ENCODE measurements around the gene TRAF3IP3. TPM values are rescaled to one million over a fixed set of nuclear protein-coding genes. Genes with fewer than 3 reads are reported as not detected.

The TRAF3IP3 gene
- total and polyA plus RNA-seq, 4 donors: 0.88 to 9.0 (median 2.7) TPM

DNA sequence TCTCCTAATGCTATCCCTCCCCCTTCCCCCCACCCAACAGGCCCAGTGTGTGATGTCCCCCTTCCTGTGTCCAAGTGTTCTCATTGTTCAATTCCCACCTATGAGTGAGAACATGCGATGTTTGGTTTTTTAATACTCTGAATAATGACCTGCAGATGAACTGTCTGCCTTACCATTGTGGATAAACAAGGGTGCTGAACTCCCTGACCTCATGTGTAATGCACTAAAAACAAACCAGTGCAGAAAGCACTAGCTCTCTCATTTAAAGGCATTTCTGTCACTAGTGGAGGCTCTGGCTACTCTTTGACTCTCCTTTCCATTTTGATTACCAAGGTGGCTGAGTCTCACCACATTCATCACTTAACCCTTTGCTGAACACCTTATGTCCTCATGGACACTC, 23.1 kb upstream of the TRAF3IP3 start:
- DNase-seq (no peak), ATAC-seq (ENCODE audit: low FRiP score) (no peak)
- peaks cover 2% of the 10 kb centered on the region for H3K9me3 ChIP-seq (ENCODE audit: control insufficient read depth, low read length)
- no peaks in the 10 kb centered on the region for H3K27me3 ChIP-seq (ENCODE audit: control insufficient read depth in 1 of 2, insufficient read depth in 2 of 2, low read length in 1 of 2)
- H3K36me3 ChIP-seq (ENCODE audit: control insufficient read depth in 1 of 2, insufficient read depth in 2 of 2, low read length in 1 of 2): no peaks in the 10 kb centered on the region
- 25 to 52% methylated on average over 1 of the region's 1 CpG for WGBS, 2 donors
- no peak overlapping the region for H3K4me3 ChIP-seq (ENCODE audit: low read length in 2 of 2)
- H3K27ac ChIP-seq (ENCODE audit: low read depth in 1 of 2, low read length in 2 of 2): no peak overlapping the region
- H3K4me1 ChIP-seq (ENCODE audit: control insufficient read depth in 1 of 2, insufficient read depth in 2 of 2, low read length in 2 of 2): no peaks in the 10 kb centered on the region
- intact Hi-C loops (cut with DNase I): no loop called here

DNA sequence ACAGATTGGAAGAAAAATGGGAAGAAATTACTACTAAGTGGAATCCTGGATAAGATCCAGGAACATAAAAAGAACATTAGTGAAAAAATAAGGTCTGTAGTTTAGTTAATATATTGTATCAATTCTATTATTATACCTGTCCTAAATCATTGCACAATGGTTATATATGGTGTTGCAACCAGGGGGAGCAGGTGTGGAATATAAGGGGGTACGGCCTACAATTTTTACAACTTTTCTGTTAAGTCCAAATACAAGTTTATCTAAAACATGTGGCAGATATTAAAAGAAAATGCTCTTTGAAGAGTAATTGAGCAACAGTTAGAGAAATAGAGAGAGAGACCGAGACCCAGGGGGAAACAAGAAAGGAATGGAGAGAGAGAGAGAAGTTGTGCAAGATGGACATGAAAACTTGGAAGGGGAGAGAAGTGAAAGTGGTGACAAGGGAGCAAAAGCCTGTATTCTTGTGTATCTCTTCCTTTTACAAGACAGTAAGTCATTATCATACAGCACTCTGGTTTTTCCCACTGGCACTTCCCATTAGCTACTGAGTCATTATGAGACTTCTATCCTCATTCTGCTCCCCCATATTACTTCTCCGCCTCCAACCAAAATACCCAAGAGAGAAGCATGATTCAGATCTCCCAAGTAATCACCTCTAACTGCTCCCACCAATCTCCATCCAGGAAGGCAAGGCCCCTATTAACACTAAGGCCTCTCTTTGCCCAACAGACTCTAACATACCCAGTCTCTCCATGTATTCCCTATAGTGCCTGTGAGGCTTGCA, 22.3 kb upstream of the TRAF3IP3 start:
- no peaks in the 10 kb centered on the region for H3K27me3 ChIP-seq (ENCODE audit: control insufficient read depth in 1 of 2, insufficient read depth in 2 of 2, low read length in 1 of 2)
- H3K9me3 ChIP-seq (ENCODE audit: control insufficient read depth, low read length): peaks cover 2% of the 10 kb centered on the region
- peak; percentile 60 for ATAC-seq (ENCODE audit: low FRiP score)
- no peaks in the 10 kb centered on the region for H3K36me3 ChIP-seq (ENCODE audit: control insufficient read depth in 1 of 2, insufficient read depth in 2 of 2, low read length in 1 of 2)
- no peak overlapping the region for H3K4me3 ChIP-seq (ENCODE audit: low read length in 2 of 2)
- no peaks in the 10 kb centered on the region for H3K4me1 ChIP-seq (ENCODE audit: control insufficient read depth in 1 of 2, insufficient read depth in 2 of 2, low read length in 2 of 2)
- WGBS, 2 donors: 89 to 91% methylated on average over 3 of the region's 3 CpGs
- no peak overlapping the region for H3K27ac ChIP-seq (ENCODE audit: low read depth in 1 of 2, low read length in 2 of 2)
- intact Hi-C loops (cut with DNase I): no loop called here
- DNase-seq: no peak

DNA sequence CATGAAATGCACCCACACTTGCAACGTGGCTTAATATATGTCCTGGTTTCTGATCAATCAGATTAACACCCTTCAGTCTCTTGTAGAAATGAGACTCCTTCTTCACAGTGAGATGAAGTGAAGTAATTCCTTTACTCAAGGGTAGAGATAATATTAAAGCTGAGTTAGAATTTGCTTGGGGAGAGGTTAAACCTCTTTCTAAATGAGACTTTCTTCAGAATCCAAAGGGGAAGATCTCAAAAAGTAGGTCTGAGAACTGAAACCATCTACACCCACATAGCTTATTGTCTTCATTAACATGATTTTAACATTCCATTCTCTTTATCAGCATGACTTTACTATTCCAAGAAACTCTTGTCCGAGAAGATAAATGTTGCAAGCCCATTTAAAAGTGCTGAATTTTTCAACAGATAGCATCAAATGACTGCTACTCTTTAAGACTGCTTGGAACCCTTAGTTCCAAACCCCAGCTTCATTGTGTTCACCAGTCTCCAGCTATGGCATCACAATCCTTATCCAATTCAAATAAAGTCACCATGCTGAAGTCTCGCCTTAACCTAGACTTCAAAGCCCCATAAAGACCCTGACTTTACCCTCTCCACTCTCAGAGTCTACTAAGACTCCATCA, 19.2 kb upstream of the TRAF3IP3 start:
- Histone ChIP-seq H3K36me3 (ENCODE audit: control insufficient read depth in 1 of 2, insufficient read depth in 2 of 2, low read length in 1 of 2) (no peaks in the 10 kb centered on the region), H3K4me1 (ENCODE audit: control insufficient read depth in 1 of 2, insufficient read depth in 2 of 2, low read length in 2 of 2) (no peaks in the 10 kb centered on the region), H3K9me3 (ENCODE audit: control insufficient read depth, low read length) (no peaks in the 10 kb centered on the region), H3K27me3 (ENCODE audit: control insufficient read depth in 1 of 2, insufficient read depth in 2 of 2, low read length in 1 of 2) (no peaks in the 10 kb centered on the region), H3K27ac (ENCODE audit: low read depth in 1 of 2, low read length in 2 of 2) (no peak overlapping the region), H3K4me3 (ENCODE audit: low read length in 2 of 2) (no peak overlapping the region)
- ATAC-seq (ENCODE audit: low FRiP score): no peak
- WGBS, 2 donors: 62 to 63% methylated on average over 3 of the region's 3 CpGs
- no peak for DNase-seq
- intact Hi-C loops (cut with DNase I): no loop called here

DNA sequence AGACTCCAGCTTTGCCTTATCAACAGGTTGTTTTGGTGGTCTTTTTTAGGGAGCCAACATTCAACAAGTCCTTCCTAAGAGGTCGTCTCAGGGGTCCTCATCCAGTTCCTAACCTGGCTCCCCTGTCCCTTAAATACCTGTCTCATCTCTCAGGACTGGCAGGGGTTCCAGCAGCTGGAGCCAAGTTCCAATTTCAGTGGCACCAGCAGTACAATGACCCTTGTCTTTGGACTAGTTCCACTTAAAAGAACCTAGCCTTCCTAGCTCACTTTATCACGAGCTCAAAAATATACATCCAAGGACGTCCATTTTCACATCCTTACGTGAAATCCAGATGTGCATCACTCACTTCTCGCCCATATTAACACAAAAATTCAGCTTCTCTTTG, 18.7 kb upstream of the TRAF3IP3 start:
- WGBS, 2 donors: 71 to 78% methylated on average over 5 of the region's 5 CpGs
- intact Hi-C loops (cut with DNase I): no loop called here
- Histone ChIP-seq H3K27me3 (ENCODE audit: control insufficient read depth in 1 of 2, insufficient read depth in 2 of 2, low read length in 1 of 2) (no peaks in the 10 kb centered on the region), H3K36me3 (ENCODE audit: control insufficient read depth in 1 of 2, insufficient read depth in 2 of 2, low read length in 1 of 2) (no peaks in the 10 kb centered on the region), H3K4me1 (ENCODE audit: control insufficient read depth in 1 of 2, insufficient read depth in 2 of 2, low read length in 2 of 2) (no peaks in the 10 kb centered on the region), H3K9me3 (ENCODE audit: control insufficient read depth, low read length) (no peaks in the 10 kb centered on the region), H3K4me3 (ENCODE audit: low read length in 2 of 2) (no peak overlapping the region), H3K27ac (ENCODE audit: low read depth in 1 of 2, low read length in 2 of 2) (no peak overlapping the region)
- DNase-seq: no peak
- no peak for ATAC-seq (ENCODE audit: low FRiP score)

DNA sequence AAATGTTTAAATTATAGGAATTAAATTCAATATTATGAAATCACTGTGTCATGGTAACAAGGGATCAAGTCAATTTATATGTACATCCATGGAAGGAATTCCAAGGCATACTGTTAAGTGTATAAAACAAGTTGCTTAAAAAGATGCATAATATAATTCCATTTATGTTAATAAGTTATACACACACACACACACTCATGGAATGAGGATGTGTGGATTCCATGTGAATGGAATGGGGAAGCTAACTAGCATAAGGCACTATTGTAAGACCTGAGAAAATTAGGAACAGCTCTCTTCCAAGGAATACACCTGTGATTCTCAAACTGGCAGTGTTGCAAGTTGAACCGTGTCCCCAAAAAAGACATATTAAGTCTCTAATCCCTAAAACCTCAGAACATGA, 17.6 kb upstream of the TRAF3IP3 start:
- DNase-seq (no peak), ATAC-seq (ENCODE audit: low FRiP score) (no peak)
- H3K36me3 ChIP-seq (ENCODE audit: control insufficient read depth in 1 of 2, insufficient read depth in 2 of 2, low read length in 1 of 2): no peaks in the 10 kb centered on the region
- no peak overlapping the region for H3K27ac ChIP-seq (ENCODE audit: low read depth in 1 of 2, low read length in 2 of 2)
- whole genome bisulfite sequencing, 2 donors: 90 to 93% methylated on average over 1 of the region's 1 CpG
- no peak overlapping the region for H3K4me3 ChIP-seq (ENCODE audit: low read length in 2 of 2)
- no peaks in the 10 kb centered on the region for H3K4me1 ChIP-seq (ENCODE audit: control insufficient read depth in 1 of 2, insufficient read depth in 2 of 2, low read length in 2 of 2)
- intact Hi-C loops (cut with DNase I): no loop called here
- H3K27me3 ChIP-seq (ENCODE audit: control insufficient read depth in 1 of 2, insufficient read depth in 2 of 2, low read length in 1 of 2): no peaks in the 10 kb centered on the region
- H3K9me3 ChIP-seq (ENCODE audit: control insufficient read depth, low read length): no peaks in the 10 kb centered on the region

DNA sequence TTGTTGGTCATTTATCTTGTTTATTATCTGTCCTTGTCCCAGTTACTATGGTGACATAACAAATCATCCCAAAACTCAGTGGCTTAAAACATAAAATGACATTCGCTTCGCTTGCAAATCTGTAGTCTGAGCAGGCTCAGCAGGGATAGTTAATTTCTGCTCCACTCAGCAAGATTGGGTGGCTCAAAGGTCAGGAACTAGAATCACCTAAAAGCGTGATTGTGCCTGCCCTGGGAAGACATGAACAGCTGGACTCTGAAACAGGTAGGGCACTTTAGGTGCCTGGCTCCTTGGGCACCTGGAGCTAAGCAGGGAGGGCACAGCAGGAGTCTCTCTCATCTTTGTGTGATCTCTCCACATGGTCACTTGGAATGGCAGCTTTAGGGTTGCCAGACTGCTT, 14.7 kb upstream of the TRAF3IP3 start:
- intact Hi-C loops (cut with DNase I): no loop called here
- Histone ChIP-seq H3K4me3 (ENCODE audit: low read length in 2 of 2) (no peak overlapping the region), H3K27me3 (ENCODE audit: control insufficient read depth in 1 of 2, insufficient read depth in 2 of 2, low read length in 1 of 2) (no peaks in the 10 kb centered on the region), H3K9me3 (ENCODE audit: control insufficient read depth, low read length) (no peaks in the 10 kb centered on the region), H3K27ac (ENCODE audit: low read depth in 1 of 2, low read length in 2 of 2) (no peak overlapping the region), H3K4me1 (ENCODE audit: control insufficient read depth in 1 of 2, insufficient read depth in 2 of 2, low read length in 2 of 2) (no peaks in the 10 kb centered on the region), H3K36me3 (ENCODE audit: control insufficient read depth in 1 of 2, insufficient read depth in 2 of 2, low read length in 1 of 2) (no peaks in the 10 kb centered on the region)
- DNase-seq: no peak
- ATAC-seq (ENCODE audit: low FRiP score): no peak
- WGBS, 2 donors: 90 to 93% methylated on average over 3 of the region's 3 CpGs

DNA sequence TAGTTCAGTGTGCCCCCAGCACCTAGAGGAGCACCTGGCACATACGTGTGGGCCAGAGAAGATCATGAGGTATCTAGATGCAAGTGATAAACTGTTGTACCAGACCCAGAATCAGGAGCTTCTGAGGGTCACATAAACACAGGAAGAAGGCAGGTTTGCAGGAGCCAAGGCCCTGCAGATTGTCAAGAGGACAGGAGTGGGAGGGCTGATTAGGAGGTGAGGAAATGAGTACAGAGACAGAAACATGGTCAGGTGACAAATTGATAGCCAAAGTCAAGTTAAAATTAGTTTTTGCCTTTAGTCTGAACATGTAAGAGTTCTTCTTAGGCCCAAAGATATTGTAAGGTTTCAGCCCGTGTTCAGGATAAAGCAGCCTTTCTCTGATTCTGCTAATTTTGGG, 14.0 kb upstream of the TRAF3IP3 start:
- 83 to 85% methylated on average over 2 of the region's 2 CpGs for WGBS, 2 donors
- intact Hi-C loops (cut with DNase I): no loop called here
- Histone ChIP-seq H3K4me3 (ENCODE audit: low read length in 2 of 2) (no peak overlapping the region), H3K27me3 (ENCODE audit: control insufficient read depth in 1 of 2, insufficient read depth in 2 of 2, low read length in 1 of 2) (no peaks in the 10 kb centered on the region), H3K9me3 (ENCODE audit: control insufficient read depth, low read length) (no peaks in the 10 kb centered on the region), H3K4me1 (ENCODE audit: control insufficient read depth in 1 of 2, insufficient read depth in 2 of 2, low read length in 2 of 2) (no peaks in the 10 kb centered on the region), H3K36me3 (ENCODE audit: control insufficient read depth in 1 of 2, insufficient read depth in 2 of 2, low read length in 1 of 2) (no peaks in the 10 kb centered on the region), H3K27ac (ENCODE audit: low read depth in 1 of 2, low read length in 2 of 2) (no peak overlapping the region)
- ATAC-seq (ENCODE audit: low FRiP score) (no peak), DNase-seq (no peak)

DNA sequence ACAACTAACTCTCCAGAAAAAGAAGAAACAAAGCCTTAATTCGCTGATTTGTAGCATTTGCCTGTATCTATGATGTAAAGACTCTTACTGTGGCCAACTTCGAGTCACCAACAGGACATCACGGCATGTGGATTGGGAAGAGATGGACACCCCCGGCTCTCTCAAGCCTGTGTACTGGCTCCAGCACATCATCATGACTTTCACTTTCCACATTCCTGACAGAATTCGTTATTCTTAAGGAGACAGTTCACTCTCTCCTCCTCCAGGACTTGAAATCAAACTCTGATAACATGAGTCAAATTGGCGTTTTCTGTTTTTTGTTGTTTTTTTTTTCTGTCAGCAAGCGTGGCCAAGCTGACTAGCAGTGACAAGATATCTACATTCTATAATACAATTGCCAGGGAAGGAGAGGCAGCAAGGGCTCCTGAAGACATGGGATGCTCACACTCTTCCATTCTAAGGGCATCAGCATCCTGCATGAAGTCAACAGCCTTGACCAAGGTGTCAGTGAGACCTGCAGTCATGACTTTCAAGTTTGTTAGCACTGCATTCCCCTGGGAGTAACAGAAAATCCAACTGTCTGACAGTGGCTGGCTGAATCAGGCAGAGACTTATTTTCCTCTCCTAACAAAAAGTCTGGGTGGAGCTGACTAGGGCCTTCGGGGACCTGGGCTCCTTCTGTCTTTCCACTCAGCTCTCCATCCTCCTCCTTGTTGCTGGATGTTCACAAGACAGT, 13.3 kb upstream of the TRAF3IP3 start:
- H3K36me3 ChIP-seq (ENCODE audit: control insufficient read depth in 1 of 2, insufficient read depth in 2 of 2, low read length in 1 of 2): no peaks in the 10 kb centered on the region
- no peaks in the 10 kb centered on the region for H3K4me1 ChIP-seq (ENCODE audit: control insufficient read depth in 1 of 2, insufficient read depth in 2 of 2, low read length in 2 of 2)
- no peaks in the 10 kb centered on the region for H3K27me3 ChIP-seq (ENCODE audit: control insufficient read depth in 1 of 2, insufficient read depth in 2 of 2, low read length in 1 of 2)
- H3K4me3 ChIP-seq (ENCODE audit: low read length in 2 of 2): no peak overlapping the region
- H3K9me3 ChIP-seq (ENCODE audit: control insufficient read depth, low read length): no peaks in the 10 kb centered on the region
- intact Hi-C loops (cut with DNase I): no loop called here
- no peak overlapping the region for H3K27ac ChIP-seq (ENCODE audit: low read depth in 1 of 2, low read length in 2 of 2)
- ATAC-seq (ENCODE audit: low FRiP score) (peak; percentile 76), DNase-seq (no peak)
- whole genome bisulfite sequencing, 2 donors: 53 to 54% methylated on average over 8 of the region's 8 CpGs

DNA sequence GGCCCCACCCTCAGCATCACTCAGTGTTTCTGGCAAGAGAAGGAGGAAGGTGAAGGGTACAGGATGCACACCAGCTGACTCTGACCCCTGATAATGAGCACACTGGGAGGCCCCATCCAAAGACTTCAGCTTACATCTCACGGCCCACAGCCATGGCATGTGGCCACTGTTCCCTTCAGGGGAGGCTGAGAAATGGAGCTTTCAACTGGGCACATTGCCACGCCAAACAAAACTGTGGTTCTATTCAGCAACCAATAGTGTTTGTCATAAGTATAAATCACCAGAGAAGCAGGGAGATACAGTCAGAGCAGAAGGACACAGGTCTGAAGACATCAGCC, 12.7 kb upstream of the TRAF3IP3 start:
- intact Hi-C loops (cut with DNase I): no loop called here
- 41 to 48% methylated on average over 2 of the region's 2 CpGs for WGBS, 2 donors
- ATAC-seq (ENCODE audit: low FRiP score): peak; percentile 16

More for the DNA sequence above, 12.7 kb upstream of the TRAF3IP3 start:
- Histone ChIP-seq H3K27ac (ENCODE audit: low read depth in 1 of 2, low read length in 2 of 2) (no peak overlapping the region), H3K27me3 (ENCODE audit: control insufficient read depth in 1 of 2, insufficient read depth in 2 of 2, low read length in 1 of 2) (no peaks in the 10 kb centered on the region), H3K9me3 (ENCODE audit: control insufficient read depth, low read length) (no peaks in the 10 kb centered on the region), H3K4me3 (ENCODE audit: low read length in 2 of 2) (no peak overlapping the region), H3K4me1 (ENCODE audit: control insufficient read depth in 1 of 2, insufficient read depth in 2 of 2, low read length in 2 of 2) (no peaks in the 10 kb centered on the region), H3K36me3 (ENCODE audit: control insufficient read depth in 1 of 2, insufficient read depth in 2 of 2, low read length in 1 of 2) (no peaks in the 10 kb centered on the region)
- peak; percentile 70 to 78 for DNase-seq

Measured in aorta (tissue), 5 donors.